Breast epithelium (tissue), 4 donors: ENCODE results near the gene WNT6. TPM values are rescaled to one million over a fixed set of nuclear protein-coding genes. Genes with fewer than 3 reads are reported as not detected.

ENCODE experiments used
- DNase-seq, 2 donors: peaks; one replicate each; pipeline ENCODE4 v3.0.0-alpha.2; 2019; ENCODE audit warnings: low spot score in 2 of 2
- H3K27ac ChIP-seq, 2 donors: fragments of 200-600 bp; sonication (generic) in 1 of 2; one replicate each; pipeline ENCODE4 v1.5.1; 2016 to 2019; ENCODE audit warnings: mild to moderate bottlenecking in 1 of 2
- H3K27me3 ChIP-seq, 2 donors: fragments of 200-600 bp; sonication (generic) in 1 of 2; one replicate each; pipeline versions ENCODE4 v1.5.1 to v1.6.0; 2017 to 2019; ENCODE audit warnings: control low read depth in 1 of 2, mild to moderate bottlenecking in 1 of 2
- H3K36me3 ChIP-seq: fragments of 200-600 bp; one replicate; pipeline ENCODE4 v1.5.1; 2019
- H3K4me1 ChIP-seq, 2 donors: fragments of 200-600 bp; sonication (generic); one replicate each; pipeline ENCODE4 v1.5.1; 2016 to 2019; ENCODE audit warnings: control low read depth in 1 of 2
- H3K4me3 ChIP-seq, 3 donors: fragments of 200-600 bp; sonication (generic); 1 replicate in 2 of 3; 2 replicates in 1 of 3; pipeline ENCODE4 v1.5.1; 2016 to 2019; ENCODE audit warnings: mild to moderate bottlenecking in 3 of 3, moderate library complexity in 2 of 3
- H3K9me3 ChIP-seq, 2 donors: fragments of 200-600 bp; sonication (generic) in 1 of 2; one replicate each; pipeline ENCODE4 v1.5.1; 2016 to 2019; ENCODE audit warnings: control low read depth in 1 of 2
- POLR2A ChIP-seq: fragments of 450-650 bp; IDR thresholded peaks from one replicate; pipeline ENCODE4 v1.6.1; 2016; ENCODE audit warnings: antibody characterized with exemption, mild to moderate bottlenecking, moderate library complexity
- POLR2AphosphoS5 ChIP-seq, 3 donors: sonication (generic); formaldehyde crosslinking; IDR thresholded peaks; one replicate each; pipeline ENCODE4 v1.6.1; 2017; ENCODE audit warnings: antibody characterized with exemption in 3 of 3
- intact Hi-C: fragments of 100-400 bp; cut with DNase I; formaldehyde crosslinking; loops from one replicate; pipeline ENCODE4 v1.15.1; 2023; ENCODE audit warnings: low total_unique reads
- total RNA-seq, 3 donors: library from RNA; depleted of rRNA; stranded (reverse); fragments of >200 nt; gene quantifications; one replicate each; pipeline ENCODE4 v1.1.0, GENCODE V29; 2016
- TF ChIP-seq, protein P1 (sequence below), 3 donors: fragments of 450-650 bp; IDR thresholded peaks; one replicate each; pipeline ENCODE4 v1.5.1; 2016 to 2017; ENCODE audit warnings: antibody characterized with exemption in 3 of 3, mild to moderate bottlenecking in 3 of 3, moderate library complexity in 3 of 3

WNT6 gene
- total RNA-seq, 3 donors from 2014 or later: 0.48 to 3.3 (median 1.3) TPM

DNA sequence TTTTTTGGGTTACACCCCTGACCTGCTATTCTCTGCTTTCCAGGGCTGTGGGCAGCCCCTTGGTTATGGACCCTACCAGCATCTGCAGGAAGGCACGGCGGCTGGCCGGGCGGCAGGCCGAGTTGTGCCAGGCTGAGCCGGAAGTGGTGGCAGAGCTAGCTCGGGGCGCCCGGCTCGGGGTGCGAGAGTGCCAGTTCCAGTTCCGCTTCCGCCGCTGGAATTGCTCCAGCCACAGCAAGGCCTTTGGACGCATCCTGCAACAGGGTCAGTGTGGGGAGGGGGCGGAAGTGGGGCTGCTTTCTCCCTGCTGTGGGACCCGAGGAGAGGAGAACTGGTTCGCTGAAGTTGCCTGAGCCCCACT lies 11.4 kb downstream of the WNT6 start:
- intact Hi-C loops: no loop called here
- Histone ChIP-seq H3K4me3 (peak overlapping the region in 2 of 3 donors; percentile 15 to 52), H3K36me3 (no peaks in the 10 kb centered on the region), H3K4me1 (no peaks in the 10 kb centered on the region), H3K9me3 (no peaks in the 10 kb centered on the region), H3K27ac (no peak overlapping the region), H3K27me3 (peaks cover 0 to 26% of the 10 kb centered on the region in 2 donors)
- no peak for DNase-seq
- TF ChIP-seq POLR2AphosphoS5 (IDR thresholded peaks at IDR 0.05): no peak
- no peak for TF ChIP-seq POLR2A
- TF ChIP-seq, protein P1, sequence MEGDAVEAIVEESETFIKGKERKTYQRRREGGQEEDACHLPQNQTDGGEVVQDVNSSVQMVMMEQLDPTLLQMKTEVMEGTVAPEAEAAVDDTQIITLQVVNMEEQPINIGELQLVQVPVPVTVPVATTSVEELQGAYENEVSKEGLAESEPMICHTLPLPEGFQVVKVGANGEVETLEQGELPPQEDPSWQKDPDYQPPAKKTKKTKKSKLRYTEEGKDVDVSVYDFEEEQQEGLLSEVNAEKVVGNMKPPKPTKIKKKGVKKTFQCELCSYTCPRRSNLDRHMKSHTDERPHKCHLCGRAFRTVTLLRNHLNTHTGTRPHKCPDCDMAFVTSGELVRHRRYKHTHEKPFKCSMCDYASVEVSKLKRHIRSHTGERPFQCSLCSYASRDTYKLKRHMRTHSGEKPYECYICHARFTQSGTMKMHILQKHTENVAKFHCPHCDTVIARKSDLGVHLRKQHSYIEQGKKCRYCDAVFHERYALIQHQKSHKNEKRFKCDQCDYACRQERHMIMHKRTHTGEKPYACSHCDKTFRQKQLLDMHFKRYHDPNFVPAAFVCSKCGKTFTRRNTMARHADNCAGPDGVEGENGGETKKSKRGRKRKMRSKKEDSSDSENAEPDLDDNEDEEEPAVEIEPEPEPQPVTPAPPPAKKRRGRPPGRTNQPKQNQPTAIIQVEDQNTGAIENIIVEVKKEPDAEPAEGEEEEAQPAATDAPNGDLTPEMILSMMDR (IDR thresholded peaks at IDR 0.05): no peak

DNA sequence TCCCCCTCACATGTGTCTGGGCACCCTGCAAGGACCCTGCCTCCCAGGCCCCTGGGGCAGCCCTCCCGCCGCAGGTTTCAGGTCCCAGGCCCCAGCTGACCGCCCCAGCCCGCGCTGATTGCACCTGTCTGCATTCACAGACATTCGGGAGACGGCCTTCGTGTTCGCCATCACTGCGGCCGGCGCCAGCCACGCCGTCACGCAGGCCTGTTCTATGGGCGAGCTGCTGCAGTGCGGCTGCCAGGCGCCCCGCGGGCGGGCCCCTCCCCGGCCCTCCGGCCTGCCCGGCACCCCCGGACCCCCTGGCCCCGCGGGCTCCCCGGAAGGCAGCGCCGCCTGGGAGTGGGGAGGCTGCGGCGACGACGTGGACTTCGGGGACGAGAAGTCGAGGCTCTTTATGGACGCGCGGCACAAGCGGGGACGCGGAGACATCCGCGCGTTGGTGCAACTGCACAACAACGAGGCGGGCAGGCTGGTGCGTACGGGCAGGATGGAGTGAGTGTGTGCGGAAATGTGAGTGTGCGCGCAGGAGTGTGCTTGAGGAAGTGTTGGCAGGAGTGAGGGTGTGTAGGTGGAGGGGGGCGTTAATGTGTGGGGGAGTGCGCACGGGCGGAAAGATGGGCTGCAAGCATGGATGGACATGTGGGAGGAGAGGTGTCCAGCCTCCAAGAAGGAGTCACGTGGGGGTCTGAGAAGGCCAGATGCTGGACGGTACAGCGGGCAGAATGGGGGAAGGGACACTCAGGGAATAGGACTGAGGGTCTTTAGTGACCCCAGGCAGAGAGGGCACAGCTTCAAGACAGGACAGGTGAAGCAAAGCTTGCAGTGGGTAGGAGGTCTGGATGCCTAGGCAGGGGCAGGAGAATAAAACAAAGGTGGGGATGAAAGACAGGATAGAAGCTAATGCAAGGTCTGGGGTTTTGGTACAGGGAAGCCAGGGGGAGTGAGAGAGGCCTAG lies 12.0 kb downstream of the WNT6 start:
- Histone ChIP-seq H3K36me3 (no peaks in the 10 kb centered on the region), H3K9me3 (no peaks in the 10 kb centered on the region), H3K27me3 (peaks cover 0 to 26% of the 10 kb centered on the region in 2 donors), H3K27ac (no peak overlapping the region), H3K4me3 (peak overlapping the region in 2 of 3 donors; percentile 15 to 52), H3K4me1 (no peaks in the 10 kb centered on the region)
- DNase-seq: no peak
- TF ChIP-seq, protein P1 (IDR thresholded peaks at IDR 0.05): no peak
- no peak for TF ChIP-seq POLR2A
- intact Hi-C loops: no loop called here

DNA sequence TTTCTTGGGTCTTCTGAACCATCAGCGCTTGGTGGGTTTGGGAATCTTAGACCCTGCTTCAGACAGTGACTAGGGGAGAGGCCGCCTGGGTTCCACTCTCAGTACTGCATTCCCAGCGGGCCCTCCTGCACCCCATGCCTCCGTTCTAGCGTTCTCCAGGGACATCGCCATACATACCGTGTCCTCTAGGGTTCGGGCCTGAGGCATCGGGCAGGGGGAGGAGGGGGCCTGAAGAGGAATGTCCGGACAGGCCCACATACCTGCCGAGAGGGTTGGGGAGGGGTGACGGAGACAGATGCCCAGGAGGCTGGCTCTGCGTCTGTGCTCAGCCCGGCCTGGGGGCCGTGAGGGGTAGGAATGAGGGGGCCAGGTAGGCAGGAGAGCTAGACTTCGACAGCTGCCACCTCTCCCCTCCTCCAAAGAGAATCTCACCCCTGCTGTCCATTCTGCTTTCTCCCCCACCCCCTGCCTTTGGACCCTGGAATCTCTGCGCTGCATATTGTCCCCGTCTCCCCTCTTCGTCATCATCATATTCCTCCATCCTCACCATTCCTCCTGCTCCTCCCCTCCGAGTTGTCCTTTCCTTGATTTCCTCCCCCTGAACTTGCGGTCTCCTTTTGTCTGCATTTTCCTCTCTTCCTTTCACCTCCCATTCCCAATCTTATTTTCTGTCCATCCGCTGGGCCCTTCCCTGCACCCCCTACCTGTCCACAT lies 13.2 kb downstream of the WNT6 start:
- no peak for TF ChIP-seq POLR2A
- TF ChIP-seq, protein P1 (IDR thresholded peaks at IDR 0.05): no peak
- no peak for TF ChIP-seq POLR2AphosphoS5 (IDR thresholded peaks at IDR 0.05)
- DNase-seq: no peak
- no peak overlapping the region for H3K4me3 ChIP-seq
- intact Hi-C loops: no loop called here
- no peak overlapping the region for H3K27ac ChIP-seq
- no peaks in the 10 kb centered on the region for H3K36me3 ChIP-seq
- H3K27me3 ChIP-seq: peaks cover 0 to 33% of the 10 kb centered on the region in 2 donors
- H3K4me1 ChIP-seq: no peaks in the 10 kb centered on the region
- H3K9me3 ChIP-seq: no peaks in the 10 kb centered on the region

DNA sequence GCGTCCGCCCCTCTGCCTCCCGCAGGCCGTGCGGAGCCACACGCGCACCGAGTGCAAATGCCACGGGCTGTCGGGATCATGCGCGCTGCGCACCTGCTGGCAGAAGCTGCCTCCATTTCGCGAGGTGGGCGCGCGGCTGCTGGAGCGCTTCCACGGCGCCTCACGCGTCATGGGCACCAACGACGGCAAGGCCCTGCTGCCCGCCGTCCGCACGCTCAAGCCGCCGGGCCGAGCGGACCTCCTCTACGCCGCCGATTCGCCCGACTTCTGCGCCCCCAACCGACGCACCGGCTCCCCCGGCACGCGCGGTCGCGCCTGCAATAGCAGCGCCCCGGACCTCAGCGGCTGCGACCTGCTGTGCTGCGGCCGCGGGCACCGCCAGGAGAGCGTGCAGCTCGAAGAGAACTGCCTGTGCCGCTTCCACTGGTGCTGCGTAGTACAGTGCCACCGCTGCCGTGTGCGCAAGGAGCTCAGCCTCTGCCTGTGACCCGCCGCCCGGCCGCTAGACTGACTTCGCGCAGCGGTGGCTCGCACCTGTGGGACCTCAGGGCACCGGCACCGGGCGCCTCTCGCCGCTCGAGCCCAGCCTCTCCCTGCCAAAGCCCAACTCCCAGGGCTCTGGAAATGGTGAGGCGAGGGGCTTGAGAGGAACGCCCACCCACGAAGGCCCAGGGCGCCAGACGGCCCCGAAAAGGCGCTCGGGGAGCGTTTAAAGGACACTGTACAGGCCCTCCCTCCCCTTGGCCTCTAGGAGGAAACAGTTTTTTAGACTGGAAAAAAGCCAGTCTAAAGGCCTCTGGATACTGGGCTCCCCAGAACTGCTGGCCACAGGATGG lies 14.0 kb downstream of the WNT6 start:
- Histone ChIP-seq H3K4me3 (no peak overlapping the region), H3K27me3 (peaks cover 0 to 39% of the 10 kb centered on the region in 2 donors), H3K9me3 (no peaks in the 10 kb centered on the region), H3K27ac (no peak overlapping the region), H3K36me3 (no peaks in the 10 kb centered on the region), H3K4me1 (no peaks in the 10 kb centered on the region)
- no peak for DNase-seq
- TF ChIP-seq, protein P1 (IDR thresholded peaks at IDR 0.05): no peak
- TF ChIP-seq POLR2AphosphoS5 (IDR thresholded peaks at IDR 0.05) (no peak), POLR2A (no peak)
- intact Hi-C loops: no loop called here
